Endometrial microvascular endothelial cells (primary cell): ENCODE measurements around the gene CLIP1. TPM values are rescaled to one million over a fixed set of nuclear protein-coding genes. Genes with fewer than 3 reads are reported as not detected.

Source experiments
- in situ Hi-C: cut with HindIII; loops from 2 replicates; pipeline ENCODE4 v1.10.0; 2017; ENCODE audit warnings: low sequenced_read_pairs, low pct_unique_long_range_greater_than_20kb; ENCODE audit errors: inconsistent ontology term
- total RNA-seq: library from RNA; depleted of rRNA; stranded (reverse); fragments of >200 nt; gene quantifications from one replicate; pipeline ENCODE4 v1.2.3, GENCODE V29; 2015; ENCODE audit errors: inconsistent ontology term

CLIP1 gene
- total RNA-seq, 1 donor from 2014 or later, result 31.7 TPM

DNA sequence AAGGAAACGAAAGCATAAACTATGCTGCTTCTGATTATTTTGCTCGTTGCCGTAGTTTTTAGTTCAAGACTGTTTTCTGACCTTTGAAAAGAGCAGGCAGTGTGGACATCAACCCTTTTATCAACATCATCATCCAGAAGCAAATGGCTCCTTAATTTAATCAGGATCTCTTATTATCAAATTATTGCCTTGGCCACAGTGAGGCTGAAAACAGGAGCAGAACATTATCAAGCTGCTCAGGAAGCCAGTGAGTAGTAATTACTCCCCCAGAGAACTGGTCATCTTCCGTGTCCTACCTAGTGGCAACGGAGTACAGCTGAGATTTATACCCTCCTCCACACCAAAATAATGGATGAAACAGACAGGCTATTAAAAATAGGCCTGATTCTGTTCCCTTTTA is 194.4 kb downstream of the CLIP1 start:
- in situ Hi-C loops, result no loop called here

DNA sequence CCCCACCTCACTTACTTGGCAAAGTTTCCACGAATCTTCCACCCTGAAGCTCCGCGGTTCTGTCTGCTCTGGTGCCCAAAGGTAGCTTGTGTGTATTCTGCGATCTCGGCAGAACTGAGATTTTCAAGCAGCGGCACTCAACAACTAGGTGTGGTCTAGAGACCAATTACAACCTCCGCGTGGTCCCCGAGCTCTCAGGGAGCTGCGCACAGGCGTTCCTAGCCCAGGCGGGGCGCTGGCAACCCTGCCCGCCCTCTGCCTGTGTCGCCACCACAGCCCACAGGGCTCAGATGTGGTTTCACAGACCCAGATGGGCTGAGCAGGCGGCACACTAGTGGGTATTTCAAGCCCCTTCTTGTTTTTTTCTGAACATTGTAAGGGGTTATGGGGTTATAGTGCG is 195.1 kb downstream of the CLIP1 start:
- in situ Hi-C loops, result no loop called here

DNA sequence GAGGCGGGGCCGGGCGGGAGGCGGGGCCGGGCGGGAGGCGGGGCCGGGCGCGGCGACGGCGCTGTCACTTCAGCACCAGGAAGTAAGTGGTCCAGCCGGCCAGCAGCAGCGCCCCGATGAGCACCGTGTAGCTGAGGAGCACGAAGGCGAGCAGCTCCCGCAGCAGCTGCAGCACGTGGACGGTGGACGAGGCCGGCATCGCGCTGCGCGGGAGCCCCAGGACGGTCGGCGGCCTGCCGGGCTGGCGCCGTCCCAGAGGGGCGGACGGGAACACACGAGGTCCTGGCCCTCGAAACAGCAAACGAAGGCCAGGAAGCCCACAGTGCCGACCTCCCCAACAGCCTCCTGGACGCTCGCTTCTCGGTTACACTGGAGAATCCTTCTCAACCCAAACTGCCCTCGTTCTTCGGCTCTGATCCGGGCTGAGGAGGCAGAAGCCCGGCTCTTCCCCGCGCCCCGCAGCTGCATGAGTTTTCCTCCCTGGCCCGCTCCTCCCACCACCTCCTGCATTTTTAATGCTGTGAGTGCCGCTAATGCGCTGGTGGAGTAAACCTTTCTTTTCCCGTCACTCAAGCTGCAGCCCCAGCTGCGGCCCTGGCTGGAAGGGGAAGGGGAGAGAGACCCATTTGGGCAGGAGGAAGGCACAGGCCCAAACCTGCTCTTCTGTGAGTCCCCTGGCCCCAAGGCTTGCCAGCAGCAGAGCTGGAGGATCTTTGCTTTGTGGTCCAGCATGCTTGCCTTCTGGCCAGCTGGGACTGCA is 195.9 kb downstream of the CLIP1 start:
- in situ Hi-C loops, result no loop called here

DNA sequence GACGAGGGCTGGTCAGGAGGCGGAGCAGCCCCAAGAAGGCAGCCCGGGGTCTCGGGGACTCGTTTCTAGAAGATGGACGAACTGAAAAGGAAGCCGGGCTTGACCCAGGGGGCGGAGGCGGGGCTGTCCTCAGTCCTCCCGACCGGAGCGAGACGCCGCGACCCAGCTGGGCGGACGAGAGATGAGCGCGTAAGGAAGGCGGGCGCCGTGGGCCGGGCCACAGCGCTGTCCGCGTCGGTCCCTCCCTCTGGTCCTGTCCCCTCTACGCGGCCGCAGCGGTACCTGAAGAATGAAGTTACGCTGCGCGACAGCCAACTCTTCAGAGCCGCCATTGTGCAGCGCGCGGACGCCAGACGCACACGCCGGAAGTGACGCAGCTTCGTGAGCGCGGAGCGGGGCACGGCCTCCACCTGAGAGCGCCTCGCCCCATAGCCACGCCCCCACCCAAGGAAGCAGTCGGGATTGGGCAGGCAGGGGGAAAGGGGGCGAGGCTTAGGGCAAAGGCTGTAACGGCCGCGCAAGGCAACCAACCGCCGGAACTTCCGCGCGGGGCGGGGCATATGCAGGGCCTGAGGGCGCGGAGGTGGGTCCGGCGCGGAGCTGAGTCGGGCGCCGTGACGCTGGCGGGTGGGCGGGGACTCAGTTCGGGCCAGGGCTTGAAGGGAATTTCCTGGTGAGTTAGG is 196.6 kb downstream of the CLIP1 start, which contains the start of gene DIABLO:
Gene DIABLO, minus strand, starts transcription at position 370 of the 683 bp plus-strand sequence. Its CDS starts 38 bp downstream, at position 332.
- in situ Hi-C loops, result no loop called here

Other genes with a start within 250 kb of the CLIP1 start
- not detected for gene IL31, start 248.4 kb downstream of the CLIP1 start, total RNA-seq
- gene LRRC43, start 239.5 kb downstream of the CLIP1 start, total RNA-seq, result not detected
- not detected for gene B3GNT4, start 219.0 kb downstream of the CLIP1 start, total RNA-seq
- 71.0 TPM for gene DIABLO, start 196.6 kb downstream of the CLIP1 start, total RNA-seq
- gene VPS33A, start 156.2 kb downstream of the CLIP1 start, total RNA-seq, result 23.9 TPM
- gene ZCCHC8, start 78.3 kb upstream of the CLIP1 start, total RNA-seq, result 16.9 TPM
- 21.9 TPM for gene RSRC2, start 104.3 kb upstream of the CLIP1 start, total RNA-seq
- gene KNTC1, start 104.6 kb upstream of the CLIP1 start, total RNA-seq, result 30.0 TPM